Fibroblast of villous mesenchyme (primary cell): ENCODE data around the gene MAPKAPK5. TPM values are rescaled to one million over a fixed set of nuclear protein-coding genes. Genes with fewer than 3 reads are reported as not detected.

Source experiments
- DNase-seq: peaks from one replicate; pipeline ENCODE4 v3.0.0-alpha.2; 2010; ENCODE audit warnings: low read depth
- H3K4me3 ChIP-seq: 2 replicates; pipeline ENCODE4 v1.5.1; 2011; ENCODE audit warnings: low read depth, mild to moderate bottlenecking, low read length
- total RNA-seq: library from RNA; depleted of rRNA; stranded (reverse); fragments of >200 nt; gene quantifications from 2 replicates; pipeline ENCODE4 v1.2.3, GENCODE V29; 2012
- TF ChIP-seq, protein P1 (sequence below): IDR thresholded peaks from 2 replicates; pipeline ENCODE4 v1.5.1; 2012; ENCODE audit warnings: low read depth, mild to moderate bottlenecking, low read length; ENCODE audit not compliant: insufficient read depth

MAPKAPK5 gene
- total RNA-seq, 1 donor, result 32.4 TPM

DNA sequence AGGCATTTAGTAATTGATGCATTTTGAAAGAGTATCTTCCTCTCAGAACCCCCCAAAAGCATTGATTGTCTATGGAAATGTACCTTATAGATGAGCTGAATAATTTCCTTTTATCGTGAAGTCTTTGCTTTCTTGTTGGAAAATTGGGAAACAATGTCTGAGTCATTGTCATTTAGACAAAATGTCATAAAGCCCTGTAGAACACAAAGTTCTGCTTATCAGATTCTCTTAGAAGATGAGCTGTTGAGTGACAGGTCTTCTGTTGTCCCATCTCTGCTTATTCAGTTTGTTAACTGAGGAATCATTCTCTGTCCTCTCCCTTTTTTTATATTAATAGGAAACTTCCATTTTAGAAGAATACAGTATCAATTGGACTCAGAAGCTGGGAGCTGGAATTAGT is 22.9 kb downstream of the MAPKAPK5 start:
- DNase-seq, result no peak
- H3K4me3 ChIP-seq, result no peak overlapping the region
- TF ChIP-seq, protein P1, sequence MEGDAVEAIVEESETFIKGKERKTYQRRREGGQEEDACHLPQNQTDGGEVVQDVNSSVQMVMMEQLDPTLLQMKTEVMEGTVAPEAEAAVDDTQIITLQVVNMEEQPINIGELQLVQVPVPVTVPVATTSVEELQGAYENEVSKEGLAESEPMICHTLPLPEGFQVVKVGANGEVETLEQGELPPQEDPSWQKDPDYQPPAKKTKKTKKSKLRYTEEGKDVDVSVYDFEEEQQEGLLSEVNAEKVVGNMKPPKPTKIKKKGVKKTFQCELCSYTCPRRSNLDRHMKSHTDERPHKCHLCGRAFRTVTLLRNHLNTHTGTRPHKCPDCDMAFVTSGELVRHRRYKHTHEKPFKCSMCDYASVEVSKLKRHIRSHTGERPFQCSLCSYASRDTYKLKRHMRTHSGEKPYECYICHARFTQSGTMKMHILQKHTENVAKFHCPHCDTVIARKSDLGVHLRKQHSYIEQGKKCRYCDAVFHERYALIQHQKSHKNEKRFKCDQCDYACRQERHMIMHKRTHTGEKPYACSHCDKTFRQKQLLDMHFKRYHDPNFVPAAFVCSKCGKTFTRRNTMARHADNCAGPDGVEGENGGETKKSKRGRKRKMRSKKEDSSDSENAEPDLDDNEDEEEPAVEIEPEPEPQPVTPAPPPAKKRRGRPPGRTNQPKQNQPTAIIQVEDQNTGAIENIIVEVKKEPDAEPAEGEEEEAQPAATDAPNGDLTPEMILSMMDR, result no peak

DNA sequence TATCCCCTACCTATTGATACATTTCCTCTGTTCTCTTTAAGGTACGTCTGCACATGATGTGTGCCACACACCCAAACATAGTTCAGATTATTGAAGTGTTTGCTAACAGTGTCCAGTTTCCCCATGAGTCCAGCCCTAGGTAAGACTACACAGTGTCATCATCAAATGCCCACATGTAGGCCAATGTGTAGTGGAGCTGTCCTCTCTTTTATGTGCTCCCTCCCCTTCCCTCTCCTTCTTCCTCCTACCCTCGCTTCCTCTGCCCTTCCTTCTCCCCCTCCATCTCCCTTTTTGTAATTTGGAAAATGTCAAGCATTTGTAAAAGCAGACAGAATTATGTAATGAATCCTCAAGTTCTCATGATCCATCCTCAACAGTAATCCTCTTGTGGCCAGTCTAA is 25.5 kb downstream of the MAPKAPK5 start:
- H3K4me3 ChIP-seq, result no peak overlapping the region
- DNase-seq, result no peak
- TF ChIP-seq, protein P1, result no peak

DNA sequence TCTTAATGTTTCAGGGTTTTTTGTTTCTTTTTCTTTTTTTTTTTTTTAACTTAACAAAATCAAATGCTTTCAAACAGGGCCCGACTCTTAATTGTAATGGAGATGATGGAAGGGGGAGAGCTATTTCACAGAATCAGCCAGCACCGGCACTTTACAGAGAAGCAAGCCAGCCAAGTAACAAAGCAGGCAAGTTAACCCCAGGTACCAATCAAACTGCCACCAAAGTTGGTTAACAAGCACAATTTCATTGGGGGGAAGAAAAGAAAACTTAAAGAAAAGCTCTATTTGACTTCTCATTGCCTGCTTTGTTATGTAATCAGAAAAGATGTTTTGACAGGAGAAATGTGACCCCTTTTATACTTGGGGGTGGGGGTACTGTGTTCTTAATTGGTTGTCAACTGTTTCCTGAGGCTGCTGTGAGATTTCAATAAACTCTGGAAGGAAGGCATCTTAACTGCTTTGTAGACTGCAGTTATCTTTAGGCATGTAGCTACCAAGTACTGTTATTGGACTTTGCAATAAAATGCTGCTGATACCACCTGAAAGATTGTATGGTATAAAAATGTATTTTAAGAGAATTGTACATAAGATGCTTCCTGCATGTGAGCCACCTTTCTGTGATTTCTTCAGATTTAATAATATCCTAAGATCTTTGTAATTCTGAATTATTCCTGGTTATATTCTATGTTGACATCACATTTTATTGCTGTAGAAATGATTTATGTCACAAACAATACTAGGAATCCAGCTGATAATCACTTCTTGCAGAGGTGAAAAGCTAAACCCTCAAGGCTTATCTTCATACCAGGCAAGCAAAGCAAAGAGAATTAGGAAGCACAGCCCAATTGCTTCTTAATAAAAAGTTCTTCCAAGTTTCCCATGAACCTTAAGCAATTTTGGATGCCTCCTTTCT is 26.9 kb downstream of the MAPKAPK5 start:
- DNase-seq, result no peak
- TF ChIP-seq, protein P1, result no peak
- no peak overlapping the region for H3K4me3 ChIP-seq

GRCh38 chr12:111869671-111870070 is 27.6 kb downstream of the MAPKAPK5 start:
- DNase-seq, result no peak
- no peak overlapping the region for H3K4me3 ChIP-seq
- TF ChIP-seq, protein P1, result no peak

GRCh38 chr12:111870216-111870615 is 28.2 kb downstream of the MAPKAPK5 start:
- no peak overlapping the region for H3K4me3 ChIP-seq
- DNase-seq, result no peak
- TF ChIP-seq, protein P1, result no peak

DNA sequence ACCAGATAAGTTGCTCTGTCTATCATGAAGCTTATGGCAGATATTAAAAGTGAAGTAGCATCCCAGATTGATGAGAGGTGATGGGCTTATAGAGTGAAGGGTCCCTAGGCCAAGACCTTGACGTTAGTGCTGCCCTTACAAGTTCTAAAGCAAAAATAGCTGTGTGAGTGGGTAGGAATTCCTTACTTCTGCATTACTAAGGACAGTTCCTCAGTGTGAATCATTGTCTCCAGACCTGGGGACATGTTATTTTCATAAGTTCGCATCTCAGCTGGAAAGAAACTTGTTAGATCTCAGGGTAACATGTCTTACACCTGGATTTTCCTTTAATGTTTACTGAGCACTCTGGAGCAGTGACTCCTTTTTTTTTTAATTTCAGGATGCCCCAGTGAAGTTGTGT is 28.7 kb downstream of the MAPKAPK5 start:
- TF ChIP-seq, protein P1, result no peak
- DNase-seq, result no peak
- H3K4me3 ChIP-seq, result no peak overlapping the region
